Omental fat pad (tissue), 4 donors: Measurements from ENCODE around the gene MLST8. TPM values are rescaled to one million over a fixed set of nuclear protein-coding genes. Genes with fewer than 3 reads are reported as not detected.

Source experiments
- ATAC-seq: fragments of 150-250 bp; one replicate; pipeline ENCODE4 v1.9.1; 2016; ENCODE audit warnings: mild to moderate bottlenecking, moderate library complexity; ENCODE audit not compliant: low FRiP score
- DNase-seq: peaks from one replicate; pipeline ENCODE4 v3.0.0-alpha.2; 2019; ENCODE audit warnings: low spot score
- CTCF ChIP-seq, 3 donors: fragments of 450-650 bp; IDR thresholded peaks; one replicate each; pipeline ENCODE4 v1.5.1; 2016 to 2017; ENCODE audit warnings: antibody characterized with exemption in 3 of 3, mild to moderate bottlenecking in 3 of 3, moderate library complexity in 2 of 3
- total RNA-seq, 4 donors: library from RNA; depleted of rRNA; stranded (reverse); fragments of >200 nt; gene quantifications; one replicate each; pipeline ENCODE4 v1.1.0, GENCODE V29; 2016

Gene MLST8
- total RNA-seq, 4 donors from 2014 or later, result 29.8 to 44.6 (median 34.6) TPM

- TF ChIP-seq CTCF (IDR thresholded peaks at IDR 0.05), result no peak
- ATAC-seq, result peak; percentile 17
- DNase-seq, result no peak
Observed at GRCh38 chr16:2160915-2161551, 44.2 kb upstream of the MLST8 start.

- DNase-seq, result no peak
- TF ChIP-seq CTCF (IDR thresholded peaks at IDR 0.05), result no peak
- no peak for ATAC-seq
Observed at GRCh38 chr16:2161911-2162310, 43.3 kb upstream of the MLST8 start.

GRCh38 chr16:2162676-2163118 lies 42.6 kb upstream of the MLST8 start:
- no peak for TF ChIP-seq CTCF (IDR thresholded peaks at IDR 0.05)
- ATAC-seq, result no peak

GRCh38 chr16:2163211-2163881 lies 41.9 kb upstream of the MLST8 start:
- TF ChIP-seq CTCF (IDR thresholded peaks at IDR 0.05), result no peak
- ATAC-seq, result no peak
- DNase-seq, result no peak

More at GRCh38 chr16:2162676-2163118, 42.6 kb upstream of the MLST8 start:
- no peak for DNase-seq

- TF ChIP-seq CTCF (IDR thresholded peaks at IDR 0.05), result no peak
- ATAC-seq (no peak), DNase-seq (no peak)
Observed at GRCh38 chr16:2165861-2166260, 39.4 kb upstream of the MLST8 start.

- ATAC-seq (no peak), DNase-seq (no peak)
- no peak for TF ChIP-seq CTCF (IDR thresholded peaks at IDR 0.05)
Observed at GRCh38 chr16:2166263-2167067, 38.8 kb upstream of the MLST8 start.
